Measurements from ENCODE around the gene UBL4B. TPM values are rescaled to one million over a fixed set of nuclear protein-coding genes. Genes with fewer than 3 reads are reported as not detected.
A peak's percentile ranks its signal among the peaks of the same experiment; 100 is the strongest.

UBL4B gene
- total RNA-seq, 1 donor from 2014 or later, result not detected

- H3K4me1 ChIP-seq, result peaks cover 27% of the 10 kb centered on the region
- peaks cover 61% of the 10 kb centered on the region for H3K27me3 ChIP-seq (ENCODE audit: low read depth)
- no peak overlapping the region for H3K4me3 ChIP-seq
- no peaks in the 10 kb centered on the region for H3K9me3 ChIP-seq
- intact Hi-C loops (cut with DNase I), result no loop called here
- no peaks in the 10 kb centered on the region for H3K36me3 ChIP-seq
- ATAC-seq (no peak), DNase-seq (no peak)
- no peak overlapping the region for H3K27ac ChIP-seq
- TF ChIP-seq CTCF (IDR thresholded peaks at IDR 0.05), result no peak
Measured at GRCh38 chr1:110067479-110067892, 44.8 kb upstream of the UBL4B start.

GRCh38 chr1:110067893-110068645, 44.2 kb upstream of the UBL4B start:
- no peak for DNase-seq
- ATAC-seq, result no peak
- intact Hi-C loops (cut with DNase I), result no loop called here

GRCh38 chr1:110068646-110069403, 43.4 kb upstream of the UBL4B start:
- intact Hi-C loops (cut with DNase I), result no loop called here
- Histone ChIP-seq H3K27me3 (ENCODE audit: low read depth) (peaks cover 71% of the 10 kb centered on the region), H3K9me3 (no peaks in the 10 kb centered on the region), H3K36me3 (no peaks in the 10 kb centered on the region), H3K27ac (no peak overlapping the region), H3K4me3 (no peak overlapping the region), H3K4me1 (peaks cover 27% of the 10 kb centered on the region)
- peak; percentile 6 to 17 for ATAC-seq
- no peak for TF ChIP-seq CTCF (IDR thresholded peaks at IDR 0.05)
- DNase-seq, result no peak

More at GRCh38 chr1:110067893-110068645, 44.2 kb upstream of the UBL4B start:
- no peak overlapping the region for H3K4me3 ChIP-seq
- no peak for TF ChIP-seq CTCF (IDR thresholded peaks at IDR 0.05)
- no peak overlapping the region for H3K27ac ChIP-seq
- H3K36me3 ChIP-seq, result no peaks in the 10 kb centered on the region
- no peaks in the 10 kb centered on the region for H3K9me3 ChIP-seq
- peaks cover 27% of the 10 kb centered on the region for H3K4me1 ChIP-seq
- peaks cover 66% of the 10 kb centered on the region for H3K27me3 ChIP-seq (ENCODE audit: low read depth)

- H3K36me3 ChIP-seq, result no peaks in the 10 kb centered on the region
- peak; percentile 33 to 39 for ATAC-seq
- H3K27ac ChIP-seq, result no peak overlapping the region
- intact Hi-C loops (cut with DNase I), result no loop called here
- H3K4me3 ChIP-seq, result peak overlapping the region; percentile 22
- peaks cover 76% of the 10 kb centered on the region for H3K27me3 ChIP-seq (ENCODE audit: low read depth)
- no peak for DNase-seq
- H3K9me3 ChIP-seq, result no peaks in the 10 kb centered on the region
- no peak for TF ChIP-seq CTCF (IDR thresholded peaks at IDR 0.05)
- peaks cover 27% of the 10 kb centered on the region for H3K4me1 ChIP-seq
Measured at GRCh38 chr1:110069404-110070281, 42.6 kb upstream of the UBL4B start.

- ATAC-seq, result peak; percentile 2 to 22
- Histone ChIP-seq H3K27me3 (ENCODE audit: low read depth) (peaks cover 78% of the 10 kb centered on the region), H3K36me3 (no peaks in the 10 kb centered on the region), H3K4me3 (peak overlapping the region; percentile 22), H3K9me3 (no peaks in the 10 kb centered on the region), H3K27ac (no peak overlapping the region), H3K4me1 (peaks cover 27% of the 10 kb centered on the region)
- intact Hi-C loops (cut with DNase I), result no loop called here
- TF ChIP-seq CTCF (IDR thresholded peaks at IDR 0.05), result no peak
- DNase-seq, result no peak
Measured at GRCh38 chr1:110070282-110070669, 42.0 kb upstream of the UBL4B start.
